ENCODE data around the gene GHRHR.

DNA sequence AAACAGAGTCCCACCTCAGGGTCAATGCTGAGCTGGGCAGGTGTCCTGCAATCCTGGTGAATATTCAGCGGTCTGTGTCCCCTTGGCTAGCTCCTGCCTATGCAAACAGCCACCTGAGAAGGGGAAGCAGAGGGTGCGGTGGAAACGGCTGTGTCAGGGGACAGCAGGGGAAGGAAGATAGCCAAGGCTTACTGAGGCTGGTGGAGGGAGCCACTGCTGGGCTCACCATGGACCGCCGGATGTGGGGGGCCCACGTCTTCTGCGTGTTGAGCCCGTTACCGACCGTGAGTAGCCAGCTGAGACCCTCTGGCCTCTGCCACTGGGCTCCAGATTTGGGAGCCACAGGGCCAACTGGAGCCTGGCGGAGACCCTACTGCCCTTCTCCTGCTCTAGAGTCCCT lies at the start of gene GHRHR:
- TF ChIP-seq, protein P1, sequence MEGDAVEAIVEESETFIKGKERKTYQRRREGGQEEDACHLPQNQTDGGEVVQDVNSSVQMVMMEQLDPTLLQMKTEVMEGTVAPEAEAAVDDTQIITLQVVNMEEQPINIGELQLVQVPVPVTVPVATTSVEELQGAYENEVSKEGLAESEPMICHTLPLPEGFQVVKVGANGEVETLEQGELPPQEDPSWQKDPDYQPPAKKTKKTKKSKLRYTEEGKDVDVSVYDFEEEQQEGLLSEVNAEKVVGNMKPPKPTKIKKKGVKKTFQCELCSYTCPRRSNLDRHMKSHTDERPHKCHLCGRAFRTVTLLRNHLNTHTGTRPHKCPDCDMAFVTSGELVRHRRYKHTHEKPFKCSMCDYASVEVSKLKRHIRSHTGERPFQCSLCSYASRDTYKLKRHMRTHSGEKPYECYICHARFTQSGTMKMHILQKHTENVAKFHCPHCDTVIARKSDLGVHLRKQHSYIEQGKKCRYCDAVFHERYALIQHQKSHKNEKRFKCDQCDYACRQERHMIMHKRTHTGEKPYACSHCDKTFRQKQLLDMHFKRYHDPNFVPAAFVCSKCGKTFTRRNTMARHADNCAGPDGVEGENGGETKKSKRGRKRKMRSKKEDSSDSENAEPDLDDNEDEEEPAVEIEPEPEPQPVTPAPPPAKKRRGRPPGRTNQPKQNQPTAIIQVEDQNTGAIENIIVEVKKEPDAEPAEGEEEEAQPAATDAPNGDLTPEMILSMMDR (IDR thresholded peaks at IDR 0.05) = no peak
- TF ChIP-seq POLR2A (IDR thresholded peaks at IDR 0.05) (no peak), EP300 (IDR thresholded peaks at IDR 0.05) (no peak)
